ENCODE results near the gene SAMD9L. TPM values are rescaled to one million over a fixed set of nuclear protein-coding genes. Genes with fewer than 3 reads are reported as not detected.

The SAMD9L gene
- total RNA-seq (2022; extraction: Qiagen RNA extraction) = 0.39 to 0.74 TPM (median 0.46 TPM) in 5 replicates

DNA sequence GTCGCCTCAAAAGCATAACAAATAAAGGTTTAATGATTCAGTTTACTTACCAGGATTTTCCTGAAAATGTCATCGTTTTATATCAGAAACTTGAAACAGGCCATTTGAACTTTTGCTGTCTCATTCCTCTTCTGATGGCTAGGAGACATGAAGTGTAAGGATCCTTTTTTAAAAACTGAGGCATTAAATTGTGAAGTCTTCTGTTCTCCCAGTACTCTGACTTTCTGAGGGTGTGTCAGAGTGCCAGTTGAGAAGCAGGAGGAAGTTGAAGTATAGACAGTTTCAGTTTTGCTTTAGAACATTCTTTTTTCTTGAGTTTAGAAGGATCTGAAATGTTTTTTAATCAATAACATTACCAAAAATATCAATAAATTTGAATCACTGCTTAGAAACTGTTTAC lies at the start of gene SAMD9L:
Gene SAMD9L (minus strand): TSS at position 242 of the 400 bp plus-strand sequence. CDS start 12,414 bp downstream, outside the sequence.

DNA sequence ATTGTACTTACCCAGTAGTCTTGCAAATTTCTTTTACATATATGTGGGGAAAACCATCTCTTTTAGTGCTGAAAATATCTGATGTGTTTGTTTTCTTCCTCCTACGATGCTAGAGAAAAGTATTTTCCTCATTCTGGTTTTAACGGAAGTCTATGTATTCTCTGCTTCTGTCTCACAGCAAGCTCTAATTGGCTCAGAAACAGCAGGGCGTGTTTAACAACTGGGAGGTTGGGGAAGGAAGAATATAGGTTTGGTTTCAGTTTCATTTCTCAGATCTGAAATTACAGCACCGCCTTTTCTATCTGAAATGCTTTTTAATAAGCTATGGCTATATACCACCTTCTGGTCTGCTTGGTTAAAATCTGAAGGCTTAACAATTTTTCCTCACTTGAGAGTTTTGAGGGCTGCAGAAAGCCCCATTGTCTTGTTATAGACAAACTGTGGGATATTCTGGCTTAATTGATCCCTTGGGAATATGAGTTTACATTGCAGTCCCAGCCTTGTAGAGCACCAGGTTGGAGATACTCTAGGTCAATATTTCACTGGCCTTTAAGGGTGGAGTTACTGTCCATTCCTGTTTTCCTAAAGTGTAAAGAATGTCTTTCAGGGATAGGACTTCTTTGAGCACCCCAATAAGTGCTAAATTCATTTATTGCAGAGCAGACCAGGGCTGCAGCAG lies 30.2 kb downstream of the SAMD9L start, which contains the start of gene SAMD9:
Gene SAMD9 (minus strand): TSS at position 128 of the 679 bp plus-strand sequence. CDS start 11,882 bp downstream, outside the sequence.

Other genes starting within 250 kb of the SAMD9L start
- 2.5 to 5.1 TPM (median 4.0 TPM) in 5 replicates for gene SAMD9, start 30.4 kb downstream of the SAMD9L start, total RNA-seq (2022; extraction: Qiagen RNA extraction)
- gene HEPACAM2, start 78.1 kb upstream of the SAMD9L start, total RNA-seq (2022; extraction: Qiagen RNA extraction) = not detected in 5 replicates
- 5.3 to 6.9 TPM (median 6.5 TPM) in 5 replicates for gene VPS50, start 84.0 kb upstream of the SAMD9L start, total RNA-seq (2022; extraction: Qiagen RNA extraction)